Stimulated activated CD4-positive, alpha-beta T cell treated with anti-CD3 and anti-CD28 coated beads, Interleukin-12 subunit alpha, Interleukin-12 subunit beta, amount 100 ng/mL, for 4 hours (primary cell): ENCODE measurements around the gene SOX2.

Source experiments
- DNase-seq: peaks from one replicate; pipeline ENCODE4 v3.0.0-alpha.2; 2020

Gene SOX2

DNA sequence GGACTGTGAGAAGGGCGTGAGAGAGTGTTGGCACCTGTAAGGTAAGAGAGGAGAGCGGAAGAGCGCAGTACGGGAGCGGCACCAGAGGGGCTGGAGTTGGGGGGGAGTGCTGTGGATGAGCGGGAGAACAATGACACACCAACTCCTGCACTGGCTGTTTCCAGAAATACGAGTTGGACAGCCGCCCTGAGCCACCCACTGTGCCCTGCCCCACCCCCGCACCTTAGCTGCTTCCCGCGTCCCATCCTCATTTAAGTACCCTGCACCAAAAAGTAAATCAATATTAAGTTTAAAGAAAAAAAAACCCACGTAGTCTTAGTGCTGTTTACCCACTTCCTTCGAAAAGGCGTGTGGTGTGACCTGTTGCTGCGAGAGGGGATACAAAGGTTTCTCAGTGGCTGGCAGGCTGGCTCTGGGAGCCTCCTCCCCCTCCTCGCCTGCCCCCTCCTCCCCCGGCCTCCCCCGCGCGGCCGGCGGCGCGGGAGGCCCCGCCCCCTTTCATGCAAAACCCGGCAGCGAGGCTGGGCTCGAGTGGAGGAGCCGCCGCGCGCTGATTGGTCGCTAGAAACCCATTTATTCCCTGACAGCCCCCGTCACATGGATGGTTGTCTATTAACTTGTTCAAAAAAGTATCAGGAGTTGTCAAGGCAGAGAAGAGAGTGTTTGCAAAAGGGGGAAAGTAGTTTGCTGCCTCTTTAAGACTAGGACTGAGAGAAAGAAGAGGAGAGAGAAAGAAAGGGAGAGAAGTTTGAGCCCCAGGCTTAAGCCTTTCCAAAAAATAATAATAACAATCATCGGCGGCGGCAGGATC is at the start of gene SOX2:
Gene SOX2 (plus strand): TSS at position 601 of the 811 bp plus-strand sequence. CDS start 436 bp downstream, outside the sequence.
- DNase-seq: peak; percentile 17

GRCh38 chr3:181683563-181683962 is 28.2 kb upstream of the SOX2 start:
- no peak for DNase-seq

DNA sequence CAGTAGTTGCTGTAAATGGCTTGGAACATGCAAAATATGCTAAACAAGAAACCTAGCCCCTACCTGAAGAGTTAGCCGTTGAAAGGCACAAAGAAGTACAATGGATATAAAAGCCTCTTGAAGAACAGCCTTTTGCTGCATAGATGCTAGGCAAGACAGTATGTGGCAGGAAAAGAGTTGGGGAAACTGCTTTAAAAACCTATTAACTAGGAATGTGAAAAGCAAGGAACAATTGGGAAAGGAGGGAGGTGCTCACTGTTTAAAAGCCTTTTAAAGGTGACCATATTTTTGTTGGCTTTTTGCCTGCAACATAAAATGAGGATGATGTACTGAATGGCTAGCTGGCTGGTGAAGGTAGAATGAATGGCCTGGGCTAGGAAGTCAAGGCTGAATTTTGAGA is 24.5 kb upstream of the SOX2 start:
- no peak for DNase-seq

DNA sequence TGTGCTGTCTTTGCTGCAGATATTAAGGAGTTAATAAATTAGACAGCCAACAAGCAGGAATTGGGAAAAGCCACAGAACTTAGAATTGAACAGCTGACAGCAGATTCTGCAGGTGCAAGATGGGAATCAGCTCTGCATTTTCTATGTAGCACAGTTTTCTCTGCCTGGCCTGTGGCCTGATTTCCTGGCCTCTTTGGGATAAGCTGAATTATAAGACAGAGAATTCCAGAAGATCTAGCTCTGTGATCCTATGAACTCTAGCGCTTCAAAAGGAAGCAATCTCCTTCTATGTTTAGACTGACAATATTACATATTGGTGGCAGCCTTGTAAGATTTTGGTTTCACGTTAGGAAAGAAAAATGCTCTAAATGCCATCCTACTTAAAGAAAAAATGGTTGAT is 24.0 kb upstream of the SOX2 start:
- no peak for DNase-seq

- no peak for DNase-seq
Observed at GRCh38 chr3:181689546-181689945, 22.2 kb upstream of the SOX2 start.

- no peak for DNase-seq
Observed at GRCh38 chr3:181690769-181691168, 21.0 kb upstream of the SOX2 start.

DNA sequence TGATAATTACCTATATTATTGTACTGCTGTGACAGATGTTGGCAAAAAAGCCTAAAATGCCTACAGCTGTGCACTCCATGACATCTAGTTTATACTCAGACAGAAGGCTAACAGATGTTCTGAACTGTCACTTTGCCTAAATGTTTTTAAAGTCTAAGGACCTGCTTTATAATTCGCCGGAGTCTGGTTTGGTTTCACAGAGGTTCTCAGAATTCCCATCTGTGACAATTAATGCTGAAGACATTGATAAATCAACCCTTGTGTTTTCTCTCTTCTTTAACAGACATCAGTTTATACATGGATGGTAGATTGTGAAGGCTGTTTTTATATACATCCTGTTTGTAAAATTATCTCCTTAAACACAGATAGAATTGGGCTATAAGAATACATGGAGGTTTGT is 19.8 kb upstream of the SOX2 start:
- no peak for DNase-seq

GRCh38 chr3:181692311-181693145 is 19.2 kb upstream of the SOX2 start:
- DNase-seq: no peak

GRCh38 chr3:181693280-181693679 is 18.4 kb upstream of the SOX2 start:
- no peak for DNase-seq

GRCh38 chr3:181694805-181695660 is 16.7 kb upstream of the SOX2 start:
- no peak for DNase-seq

DNA sequence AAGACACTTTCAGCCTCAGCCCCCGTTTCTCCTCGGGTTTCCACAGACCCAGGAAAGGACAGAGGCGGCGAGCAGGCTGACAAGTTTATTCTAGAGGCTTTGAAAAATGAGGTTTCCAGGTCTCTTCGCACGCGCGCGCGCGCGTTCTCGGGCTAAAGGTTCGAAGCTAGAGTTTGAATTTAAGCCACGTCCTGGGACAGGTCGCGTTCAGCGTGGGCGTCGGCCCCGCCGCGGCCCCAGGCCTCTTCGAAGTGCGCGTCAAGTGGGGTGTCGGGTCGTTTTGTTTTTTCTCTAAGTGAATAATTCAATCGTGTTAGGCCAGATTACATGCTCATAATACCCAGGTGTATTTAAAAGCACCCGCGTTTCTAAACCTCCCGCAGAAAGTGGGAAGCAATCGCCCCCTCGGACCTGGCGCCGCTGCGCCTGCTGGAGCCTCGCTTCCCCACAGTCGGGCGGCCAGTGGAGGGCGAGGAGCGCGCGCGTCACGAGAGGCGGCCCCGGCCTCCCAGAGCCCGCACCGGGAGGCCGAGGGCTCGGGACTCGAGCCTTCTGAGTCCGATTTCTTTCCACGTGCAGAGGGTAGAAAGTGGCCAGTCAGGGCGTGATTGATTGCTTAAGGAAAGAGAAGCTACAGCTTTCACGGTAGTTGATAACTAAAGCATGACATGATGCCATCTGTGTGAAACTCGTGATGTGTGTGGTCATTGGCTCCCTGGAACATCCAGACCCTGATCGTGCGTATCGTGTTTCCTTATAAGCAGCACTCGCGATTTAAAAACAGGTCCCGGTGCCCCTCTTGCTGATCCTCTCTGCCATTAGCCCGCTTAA is 15.8 kb upstream of the SOX2 start:
- DNase-seq: no peak

DNA sequence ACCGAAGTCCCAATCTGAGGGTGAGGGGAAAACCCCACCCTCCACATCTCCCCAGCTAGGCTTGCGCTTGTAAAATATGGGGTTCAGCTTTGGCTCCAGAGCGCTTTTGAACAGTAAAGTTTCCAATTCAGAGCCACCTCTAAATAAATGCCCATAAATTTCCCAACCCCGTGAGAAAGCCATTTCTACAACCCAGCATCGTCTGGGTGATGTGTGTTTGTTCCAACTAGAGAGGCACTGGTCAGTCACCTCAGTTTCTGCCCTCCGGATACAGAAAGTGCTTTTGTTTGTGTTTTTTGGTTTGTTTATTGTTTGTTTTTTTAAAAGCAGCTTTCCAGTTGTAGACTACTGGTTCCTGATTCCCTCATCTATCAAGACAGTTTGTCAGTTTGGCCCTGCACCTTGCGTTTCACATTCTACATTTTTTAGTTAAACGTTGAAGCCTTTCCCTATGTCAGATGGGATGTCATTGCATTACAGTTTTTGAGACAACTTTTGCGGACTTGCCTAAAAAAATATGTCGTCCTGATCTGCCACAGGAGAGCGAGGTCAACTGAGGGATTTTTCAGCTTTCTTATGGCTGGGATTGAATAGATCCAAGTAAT is 15.0 kb upstream of the SOX2 start:
- DNase-seq: no peak

DNA sequence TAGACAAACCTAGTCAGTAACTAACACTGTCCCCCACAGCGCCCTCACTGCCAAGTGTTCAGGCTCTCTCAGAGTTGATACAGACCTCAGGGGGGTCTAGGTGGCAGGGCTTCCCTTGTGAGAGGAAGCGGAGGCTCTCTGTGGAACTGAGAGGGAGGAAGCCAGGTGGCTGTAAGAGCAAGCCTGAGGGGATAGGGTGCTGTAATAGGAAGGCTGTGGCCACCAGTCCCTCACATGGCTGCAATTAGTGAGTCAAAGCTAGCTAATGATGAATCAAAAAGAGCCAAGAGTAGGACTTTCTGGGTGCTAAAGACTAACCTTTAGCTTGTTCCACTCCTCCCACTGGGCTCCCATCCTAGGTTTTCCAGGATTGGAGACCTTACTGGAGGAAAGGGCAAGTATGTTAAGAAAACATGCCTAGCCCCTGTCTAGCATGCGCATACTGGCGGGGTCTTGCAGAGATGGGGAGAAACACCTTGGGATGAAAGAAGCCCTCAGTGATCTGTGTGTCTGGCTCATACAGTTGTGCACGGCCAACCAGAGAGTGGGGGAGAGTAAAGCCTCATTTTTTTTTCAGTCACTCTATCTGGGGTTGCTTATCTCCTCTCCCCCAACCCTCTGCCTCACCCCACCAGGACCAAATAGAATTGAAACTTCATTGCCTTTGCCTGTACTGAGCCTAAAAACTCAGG is 13.3 kb upstream of the SOX2 start:
- no peak for DNase-seq

GRCh38 chr3:181699171-181699903 is 12.4 kb upstream of the SOX2 start:
- no peak for DNase-seq

DNA sequence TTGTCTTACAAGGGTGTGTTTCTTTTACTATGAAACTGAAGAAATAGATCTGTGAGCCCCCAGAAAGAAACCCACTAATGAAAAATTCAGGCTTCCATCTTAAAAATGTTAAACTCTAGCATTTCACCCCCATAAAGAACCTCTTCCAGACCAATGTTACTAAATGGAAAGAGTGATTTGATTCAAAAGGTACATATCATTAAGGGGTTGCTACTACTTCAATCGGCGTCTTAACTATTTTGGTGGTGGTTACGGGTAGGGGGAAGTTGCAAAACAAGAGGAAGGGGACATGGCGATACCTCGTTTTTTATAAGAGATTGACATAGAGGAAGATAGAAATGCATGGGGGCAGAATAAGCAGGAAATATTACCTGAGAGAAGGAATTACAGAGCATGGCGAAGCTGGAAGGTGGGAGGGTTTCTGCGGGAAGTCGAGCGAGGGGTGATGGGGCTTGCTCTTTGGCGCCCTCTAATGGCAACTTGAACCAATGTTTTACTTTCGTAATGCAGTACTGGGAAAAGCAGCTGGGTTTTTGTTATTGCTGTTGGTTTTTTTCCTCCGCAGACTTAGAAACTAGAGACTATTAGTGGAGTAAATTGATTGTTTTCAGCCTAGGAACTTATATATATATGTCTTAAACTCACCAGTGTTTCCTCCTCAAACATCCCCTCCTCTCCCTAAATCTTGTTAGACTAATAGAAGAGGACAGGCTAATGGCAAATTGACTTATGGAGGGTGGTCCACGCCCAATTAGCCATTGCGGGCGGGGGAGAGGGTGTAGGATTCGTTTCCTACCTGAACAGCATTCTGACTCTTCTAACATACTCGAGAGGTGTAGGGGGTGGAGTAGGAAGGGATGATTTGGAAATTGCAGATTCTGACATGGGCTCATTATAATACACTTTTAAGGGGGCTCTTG is 11.3 kb upstream of the SOX2 start:
- no peak for DNase-seq

- no peak for DNase-seq
Observed at GRCh38 chr3:181701096-181701495, 10.6 kb upstream of the SOX2 start.

GRCh38 chr3:181703601-181704420 is 7.9 kb upstream of the SOX2 start:
- DNase-seq: no peak

DNA sequence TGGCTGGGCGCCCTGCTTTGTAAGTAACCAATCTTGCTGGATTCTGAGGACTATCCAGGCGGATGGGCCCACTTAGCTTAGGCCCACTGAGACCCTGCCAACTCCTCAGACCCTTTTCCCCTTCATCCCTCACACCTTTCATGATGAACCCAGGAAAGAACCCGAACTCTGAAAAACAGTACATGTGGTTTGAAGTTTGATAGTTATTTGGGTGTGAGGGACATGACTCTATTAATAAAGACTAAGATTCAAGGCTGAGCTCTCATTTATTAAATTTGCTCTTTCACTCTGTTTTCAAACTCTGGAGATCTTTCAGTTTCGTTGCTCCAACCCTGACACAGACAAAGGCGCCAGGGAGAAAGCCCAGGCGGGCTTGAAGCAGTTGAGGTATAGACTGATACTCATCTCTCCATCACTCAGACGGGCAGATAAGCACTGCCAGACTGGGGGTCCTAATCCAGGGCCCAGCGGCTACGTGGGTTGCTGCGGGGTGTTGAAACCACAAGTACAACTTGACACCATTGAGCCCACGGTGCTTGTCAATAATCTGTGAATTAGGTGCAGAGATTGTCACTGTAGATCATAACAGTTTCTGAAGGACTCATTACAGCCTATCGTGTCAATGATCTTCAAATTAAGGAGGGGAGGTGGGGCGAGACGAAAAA is 7.2 kb upstream of the SOX2 start:
- no peak for DNase-seq
